Liver (tissue), 9 donors: ENCODE data around the gene IFITM10. TPM values are rescaled to one million over a fixed set of nuclear protein-coding genes. Genes with fewer than 3 reads are reported as not detected.

Source experiments
- DNase-seq: peaks from one replicate; pipeline ENCODE4 v3.0.0-alpha.2; 2017; ENCODE audit warnings: low spot score
- H3K27ac ChIP-seq, 2 donors: one replicate each; pipeline ENCODE4 v1.7.0; 2013; ENCODE audit warnings: inconsistent platforms in 2 of 2, low read length in 2 of 2, control low read depth in 1 of 2, low read depth in 1 of 2, mild to moderate bottlenecking in 1 of 2
- H3K27me3 ChIP-seq, 4 donors: one replicate each; pipeline versions ENCODE4 v1.6.1 to v1.7.0; 2013; ENCODE audit warnings: low read length in 3 of 4, inconsistent platforms in 1 of 4, mild to moderate bottlenecking in 1 of 4, moderate library complexity in 1 of 4; ENCODE audit not compliant: control insufficient read depth in 4 of 4, insufficient read depth in 4 of 4
- H3K36me3 ChIP-seq, 4 donors: one replicate each; pipeline versions ENCODE4 v1.6.1 to v1.7.0; 2013; ENCODE audit warnings: low read length in 3 of 4, mild to moderate bottlenecking in 3 of 4, low read depth in 1 of 4, moderate library complexity in 1 of 4; ENCODE audit not compliant: control insufficient read depth in 4 of 4, insufficient read depth in 3 of 4
- H3K4me1 ChIP-seq, 4 donors: one replicate each; pipeline versions ENCODE4 v1.6.1 to v1.7.0; 2013; ENCODE audit warnings: low read length in 3 of 4, mild to moderate bottlenecking in 3 of 4, moderate library complexity in 1 of 4; ENCODE audit not compliant: control insufficient read depth in 4 of 4, insufficient read depth in 4 of 4
- H3K4me3 ChIP-seq, 3 donors: one replicate each; pipeline versions ENCODE4 v1.6.1 to v1.7.0; 2013; ENCODE audit warnings: low read length in 3 of 3, control low read depth in 1 of 3, low read depth in 1 of 3, mild to moderate bottlenecking in 1 of 3
- H3K9ac ChIP-seq, 2 donors: one replicate each; pipeline ENCODE4 v1.7.0; 2013; ENCODE audit warnings: low read length in 2 of 2, mild to moderate bottlenecking in 2 of 2, moderate library complexity in 2 of 2, control low read depth in 1 of 2, low read depth in 1 of 2
- H3K9me3 ChIP-seq, 4 donors: one replicate each; pipeline versions ENCODE4 v1.6.1 to v1.7.0; 2013; ENCODE audit warnings: low read length in 3 of 4; ENCODE audit not compliant: control insufficient read depth in 4 of 4
- EGR1 ChIP-seq, 2 donors: IDR thresholded peaks; 2 replicates each; pipeline ENCODE4 v1.6.1; 2016 to 2018; ENCODE audit warnings: antibody characterized with exemption in 2 of 2, low read depth in 2 of 2
- FOXA1 ChIP-seq: IDR thresholded peaks from 2 replicates; pipeline ENCODE4 v1.6.1; 2016; ENCODE audit warnings: antibody characterized with exemption
- FOXA2 ChIP-seq: IDR thresholded peaks from 2 replicates; pipeline ENCODE4 v1.6.1; 2016; ENCODE audit warnings: antibody characterized with exemption
- GABPA ChIP-seq, 2 donors: IDR thresholded peaks in 1 of 2; conservative IDR thresholded peaks in 1 of 2; 2 replicates each; pipeline ENCODE4 v1.6.1; 2016; ENCODE audit warnings: antibody characterized with exemption in 2 of 2, mild to moderate bottlenecking in 1 of 2, moderate library complexity in 1 of 2
- HNF4A ChIP-seq, 2 donors: conservative IDR thresholded peaks; 2 replicates each; pipeline ENCODE4 v1.6.1; 2016; ENCODE audit warnings: antibody characterized with exemption in 2 of 2, mild to moderate bottlenecking in 2 of 2
- HNF4G ChIP-seq: IDR thresholded peaks from 2 replicates; pipeline ENCODE4 v1.6.1; 2016; ENCODE audit warnings: antibody characterized with exemption
- JUND ChIP-seq, 2 donors: IDR thresholded peaks; 2 replicates each; pipeline ENCODE4 v1.6.1; 2016; ENCODE audit warnings: antibody characterized with exemption in 2 of 2
- NR2F2 ChIP-seq: IDR thresholded peaks from 2 replicates; pipeline ENCODE4 v1.6.1; 2016; ENCODE audit warnings: antibody characterized with exemption
- RAD21 ChIP-seq, 2 donors: IDR thresholded peaks; 2 replicates each; pipeline ENCODE4 v1.6.1; 2016; ENCODE audit warnings: antibody characterized with exemption in 2 of 2, mild to moderate bottlenecking in 2 of 2
- RXRA ChIP-seq, 2 donors: IDR thresholded peaks; 2 replicates each; pipeline ENCODE4 v1.6.1; 2017 to 2018; ENCODE audit warnings: antibody characterized with exemption in 2 of 2, mild to moderate bottlenecking in 1 of 2
- SP1 ChIP-seq: IDR thresholded peaks from 2 replicates; pipeline ENCODE4 v1.6.1; 2018; ENCODE audit warnings: antibody characterized with exemption, mild to moderate bottlenecking
- TAF1 ChIP-seq: conservative IDR thresholded peaks from 2 replicates; pipeline ENCODE4 v1.6.1; 2016; ENCODE audit warnings: antibody characterized with exemption, mild to moderate bottlenecking
- YY1 ChIP-seq: IDR thresholded peaks from 2 replicates; pipeline ENCODE4 v1.6.1; 2016; ENCODE audit warnings: antibody characterized with exemption, mild to moderate bottlenecking
- WGBS: extraction: QIAGEN DNeasy Blood & Tissue Kit; methylation state at CpG from one replicate; pipeline ENCODE4 v1.1.7; 2013; 5-methylcytosine and 5-hydroxymethylcytosine counted together
- polyA plus RNA-seq, 2 donors: library from polyadenylated mRNA; stranded (reverse) in 1 of 2; unstranded in 1 of 2; fragments of 200-250 nt in 1 of 2; fragments of >200 nt in 1 of 2; fragmentation: Nextera tagmentation in 1 of 2; extraction: Ambion mirVana in 1 of 2; gene quantifications; one replicate each; pipeline versions ENCODE4 v1.2.1 to v1.2.3, GENCODE V29; 2013 to 2015
- total RNA-seq, 2 donors: library from RNA; depleted of rRNA; stranded (reverse); fragments of >200 nt; gene quantifications; one replicate each; pipeline ENCODE4 v1.2.3, GENCODE V29; 2014
- TF ChIP-seq, protein P1 (sequence below): IDR thresholded peaks from 2 replicates; pipeline ENCODE4 v1.6.1; 2016; ENCODE audit warnings: antibody characterized with exemption
- TF ChIP-seq, protein P2 (sequence below): IDR thresholded peaks from 2 replicates; pipeline ENCODE4 v1.6.1; 2016; ENCODE audit warnings: antibody characterized with exemption
- TF ChIP-seq, protein P3 (sequence below): IDR thresholded peaks from 2 replicates; pipeline ENCODE4 v1.6.1; 2016; ENCODE audit warnings: antibody characterized with exemption, mild to moderate bottlenecking
- TF ChIP-seq, protein P4 (sequence below): IDR thresholded peaks from 2 replicates; pipeline ENCODE4 v1.6.1; 2016; ENCODE audit warnings: antibody characterized with exemption
- TF ChIP-seq, protein P5 (sequence below): fragments of 150-350 bp; IDR thresholded peaks from 2 replicates; pipeline ENCODE4 v1.5.1; 2017; ENCODE audit warnings: improper control_type of control experiment, low read depth, low read length; ENCODE audit not compliant: missing input control
- donor health status: healthy.
- donor health status: healthy.
- donor health status: healthy.
- donor health status: healthy.
- donor health status: healthy.

Gene IFITM10
- total and polyA plus RNA-seq, 4 donors = 0.14 to 8.5 (median 1.8) TPM

DNA sequence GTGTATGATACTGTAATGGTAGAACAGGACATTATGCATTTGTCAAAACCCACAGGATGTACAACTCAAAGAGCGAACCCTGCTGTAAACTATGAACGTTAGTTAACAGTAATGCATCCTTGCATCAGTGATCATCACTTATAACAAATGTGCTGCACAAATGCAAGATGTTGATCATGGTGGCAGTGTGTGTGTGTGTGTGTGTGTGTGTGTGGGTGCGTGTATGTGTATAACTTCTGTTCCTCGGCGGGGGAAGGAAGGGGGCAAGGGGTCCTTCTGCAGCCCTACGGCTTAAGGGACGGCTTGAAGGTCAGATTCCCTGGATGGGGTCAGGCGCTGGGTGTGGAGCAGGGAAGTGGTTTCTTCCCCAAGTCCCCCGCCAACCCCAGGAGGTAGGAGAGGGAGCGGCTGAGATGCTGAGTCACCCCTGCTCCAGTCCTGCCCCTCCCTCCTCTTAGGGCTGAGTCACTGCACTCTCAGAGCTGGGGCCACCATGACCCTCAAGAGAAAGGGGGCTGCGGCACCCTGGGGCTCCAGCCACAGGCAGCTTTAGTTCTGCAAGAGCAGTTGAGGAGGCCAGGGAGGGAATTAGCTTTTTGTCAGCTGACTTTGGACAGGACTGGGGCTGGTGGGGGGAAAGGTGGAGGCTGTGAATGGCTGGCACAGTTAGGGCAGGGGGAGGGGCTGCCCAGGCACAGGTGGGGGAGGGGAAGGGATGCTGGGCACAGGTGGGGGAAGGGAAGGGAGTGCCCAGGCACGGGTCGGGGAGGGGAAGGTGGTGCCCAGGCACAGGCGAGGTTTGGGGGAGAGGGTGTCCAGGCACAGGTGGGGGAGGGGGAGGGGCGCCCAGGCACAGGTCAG is 22.1 kb upstream of the IFITM10 start:
- 40% methylated on average over 14 of the region's 15 CpGs for WGBS
- Histone ChIP-seq H3K27ac (peak overlapping the region in 1 of 2 donors; percentile 1), H3K27me3 (no peaks in the 10 kb centered on the region), H3K4me1 (no peaks in the 10 kb centered on the region), H3K9me3 (no peaks in the 10 kb centered on the region), H3K36me3 (no peaks in the 10 kb centered on the region), H3K9ac (no peak overlapping the region), H3K4me3 (no peak overlapping the region)
- TF ChIP-seq FOXA1 (no peak), TAF1 (no peak), EGR1 (IDR thresholded peaks at IDR 0.05; ENCODE audit: low read depth in 2 of 2) (no peak)
- DNase-seq = peak; percentile 77

DNA sequence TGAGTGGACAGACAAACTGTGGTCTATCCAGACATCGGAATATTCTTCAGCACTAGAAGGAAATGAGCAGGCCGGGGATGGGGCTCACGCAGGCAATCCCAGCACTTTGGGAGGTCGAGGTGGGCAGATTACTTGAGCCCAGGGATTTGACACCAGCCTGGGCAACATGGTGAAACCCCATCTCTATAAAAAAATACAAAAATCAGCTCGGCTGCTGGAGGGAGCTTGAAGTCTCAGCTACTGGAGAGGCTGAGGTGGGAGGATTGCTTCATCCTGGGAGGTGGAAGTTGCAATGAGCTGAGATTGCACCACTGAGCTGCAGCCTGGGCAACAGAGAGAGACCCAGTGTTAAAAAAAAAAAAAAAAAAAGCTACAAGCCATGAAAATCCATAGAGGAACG is 21.3 kb upstream of the IFITM10 start:
- no peak for DNase-seq
- Histone ChIP-seq H3K4me3 (no peak overlapping the region), H3K4me1 (no peaks in the 10 kb centered on the region), H3K27ac (peak overlapping the region in 1 of 2 donors; percentile 42), H3K9me3 (no peaks in the 10 kb centered on the region), H3K27me3 (no peaks in the 10 kb centered on the region), H3K9ac (no peak overlapping the region), H3K36me3 (no peaks in the 10 kb centered on the region)
- WGBS = 72% methylated on average over 6 of the region's 6 CpGs
- TF ChIP-seq GABPA (IDR thresholded peaks at IDR 0.05 in 1 of 2, conservative IDR thresholded peaks at IDR 0.05 in 1 of 2) (no peak), RXRA (IDR thresholded peaks at IDR 0.05) (no peak), HNF4A (conservative IDR thresholded peaks at IDR 0.05) (no peak), JUND (IDR thresholded peaks at IDR 0.05) (no peak), RAD21 (IDR thresholded peaks at IDR 0.05) (no peak), EGR1 (IDR thresholded peaks at IDR 0.05; ENCODE audit: low read depth in 2 of 2) (no peak), FOXA1 (no peak), YY1 (no peak), HNF4G (no peak), FOXA2 (no peak), NR2F2 (no peak), TAF1 (no peak), SP1 (no peak)
- TF ChIP-seq, protein P1, sequence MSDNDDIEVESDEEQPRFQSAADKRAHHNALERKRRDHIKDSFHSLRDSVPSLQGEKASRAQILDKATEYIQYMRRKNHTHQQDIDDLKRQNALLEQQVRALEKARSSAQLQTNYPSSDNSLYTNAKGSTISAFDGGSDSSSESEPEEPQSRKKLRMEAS = no peak
- TF ChIP-seq, protein P2, sequence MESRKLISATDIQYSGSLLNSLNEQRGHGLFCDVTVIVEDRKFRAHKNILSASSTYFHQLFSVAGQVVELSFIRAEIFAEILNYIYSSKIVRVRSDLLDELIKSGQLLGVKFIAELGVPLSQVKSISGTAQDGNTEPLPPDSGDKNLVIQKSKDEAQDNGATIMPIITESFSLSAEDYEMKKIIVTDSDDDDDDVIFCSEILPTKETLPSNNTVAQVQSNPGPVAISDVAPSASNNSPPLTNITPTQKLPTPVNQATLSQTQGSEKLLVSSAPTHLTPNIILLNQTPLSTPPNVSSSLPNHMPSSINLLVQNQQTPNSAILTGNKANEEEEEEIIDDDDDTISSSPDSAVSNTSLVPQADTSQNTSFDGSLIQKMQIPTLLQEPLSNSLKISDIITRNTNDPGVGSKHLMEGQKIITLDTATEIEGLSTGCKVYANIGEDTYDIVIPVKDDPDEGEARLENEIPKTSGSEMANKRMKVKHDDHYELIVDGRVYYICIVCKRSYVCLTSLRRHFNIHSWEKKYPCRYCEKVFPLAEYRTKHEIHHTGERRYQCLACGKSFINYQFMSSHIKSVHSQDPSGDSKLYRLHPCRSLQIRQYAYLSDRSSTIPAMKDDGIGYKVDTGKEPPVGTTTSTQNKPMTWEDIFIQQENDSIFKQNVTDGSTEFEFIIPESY = no peak
- TF ChIP-seq, protein P3, sequence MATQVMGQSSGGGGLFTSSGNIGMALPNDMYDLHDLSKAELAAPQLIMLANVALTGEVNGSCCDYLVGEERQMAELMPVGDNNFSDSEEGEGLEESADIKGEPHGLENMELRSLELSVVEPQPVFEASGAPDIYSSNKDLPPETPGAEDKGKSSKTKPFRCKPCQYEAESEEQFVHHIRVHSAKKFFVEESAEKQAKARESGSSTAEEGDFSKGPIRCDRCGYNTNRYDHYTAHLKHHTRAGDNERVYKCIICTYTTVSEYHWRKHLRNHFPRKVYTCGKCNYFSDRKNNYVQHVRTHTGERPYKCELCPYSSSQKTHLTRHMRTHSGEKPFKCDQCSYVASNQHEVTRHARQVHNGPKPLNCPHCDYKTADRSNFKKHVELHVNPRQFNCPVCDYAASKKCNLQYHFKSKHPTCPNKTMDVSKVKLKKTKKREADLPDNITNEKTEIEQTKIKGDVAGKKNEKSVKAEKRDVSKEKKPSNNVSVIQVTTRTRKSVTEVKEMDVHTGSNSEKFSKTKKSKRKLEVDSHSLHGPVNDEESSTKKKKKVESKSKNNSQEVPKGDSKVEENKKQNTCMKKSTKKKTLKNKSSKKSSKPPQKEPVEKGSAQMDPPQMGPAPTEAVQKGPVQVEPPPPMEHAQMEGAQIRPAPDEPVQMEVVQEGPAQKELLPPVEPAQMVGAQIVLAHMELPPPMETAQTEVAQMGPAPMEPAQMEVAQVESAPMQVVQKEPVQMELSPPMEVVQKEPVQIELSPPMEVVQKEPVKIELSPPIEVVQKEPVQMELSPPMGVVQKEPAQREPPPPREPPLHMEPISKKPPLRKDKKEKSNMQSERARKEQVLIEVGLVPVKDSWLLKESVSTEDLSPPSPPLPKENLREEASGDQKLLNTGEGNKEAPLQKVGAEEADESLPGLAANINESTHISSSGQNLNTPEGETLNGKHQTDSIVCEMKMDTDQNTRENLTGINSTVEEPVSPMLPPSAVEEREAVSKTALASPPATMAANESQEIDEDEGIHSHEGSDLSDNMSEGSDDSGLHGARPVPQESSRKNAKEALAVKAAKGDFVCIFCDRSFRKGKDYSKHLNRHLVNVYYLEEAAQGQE = no peak
- TF ChIP-seq, protein P4, sequence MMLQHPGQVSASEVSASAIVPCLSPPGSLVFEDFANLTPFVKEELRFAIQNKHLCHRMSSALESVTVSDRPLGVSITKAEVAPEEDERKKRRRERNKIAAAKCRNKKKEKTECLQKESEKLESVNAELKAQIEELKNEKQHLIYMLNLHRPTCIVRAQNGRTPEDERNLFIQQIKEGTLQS = no peak
- TF ChIP-seq, protein P5, sequence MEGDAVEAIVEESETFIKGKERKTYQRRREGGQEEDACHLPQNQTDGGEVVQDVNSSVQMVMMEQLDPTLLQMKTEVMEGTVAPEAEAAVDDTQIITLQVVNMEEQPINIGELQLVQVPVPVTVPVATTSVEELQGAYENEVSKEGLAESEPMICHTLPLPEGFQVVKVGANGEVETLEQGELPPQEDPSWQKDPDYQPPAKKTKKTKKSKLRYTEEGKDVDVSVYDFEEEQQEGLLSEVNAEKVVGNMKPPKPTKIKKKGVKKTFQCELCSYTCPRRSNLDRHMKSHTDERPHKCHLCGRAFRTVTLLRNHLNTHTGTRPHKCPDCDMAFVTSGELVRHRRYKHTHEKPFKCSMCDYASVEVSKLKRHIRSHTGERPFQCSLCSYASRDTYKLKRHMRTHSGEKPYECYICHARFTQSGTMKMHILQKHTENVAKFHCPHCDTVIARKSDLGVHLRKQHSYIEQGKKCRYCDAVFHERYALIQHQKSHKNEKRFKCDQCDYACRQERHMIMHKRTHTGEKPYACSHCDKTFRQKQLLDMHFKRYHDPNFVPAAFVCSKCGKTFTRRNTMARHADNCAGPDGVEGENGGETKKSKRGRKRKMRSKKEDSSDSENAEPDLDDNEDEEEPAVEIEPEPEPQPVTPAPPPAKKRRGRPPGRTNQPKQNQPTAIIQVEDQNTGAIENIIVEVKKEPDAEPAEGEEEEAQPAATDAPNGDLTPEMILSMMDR = no peak
